Measurements from ENCODE around the gene RAC3. TPM values are rescaled to one million over a fixed set of nuclear protein-coding genes. Genes with fewer than 3 reads are reported as not detected.

Gene RAC3
- total RNA-seq: 1 to 10 TPM; 5.1 TPM

DNA sequence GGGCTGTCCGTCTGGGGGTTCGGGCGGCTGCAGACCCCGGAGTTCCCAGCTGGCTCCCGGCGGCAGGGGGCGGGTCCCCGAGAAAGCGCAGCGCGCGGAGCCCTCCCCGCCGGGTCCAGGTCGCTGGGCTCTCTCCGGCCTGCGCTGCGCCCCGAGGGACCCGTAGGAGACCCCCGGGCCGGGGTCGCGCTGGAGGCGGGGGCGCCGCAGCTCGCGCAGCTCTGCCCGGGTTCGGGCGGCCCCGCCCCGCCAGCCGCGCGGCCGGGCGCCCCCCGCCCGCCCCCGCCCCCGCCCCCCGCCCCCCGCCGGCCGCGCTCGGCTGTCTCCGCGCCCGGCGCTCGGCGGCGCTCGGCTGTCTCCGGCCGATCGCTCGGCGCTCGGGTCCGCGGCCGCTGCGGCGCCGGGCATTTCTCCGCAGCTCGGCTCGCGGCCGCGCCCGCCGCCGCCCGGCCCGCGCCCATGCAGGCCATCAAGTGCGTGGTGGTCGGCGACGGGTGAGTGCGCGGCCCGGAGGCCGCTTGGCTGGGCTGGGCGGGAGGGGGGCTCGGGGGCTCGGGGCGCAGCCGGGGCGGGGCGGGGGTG, at the start of gene RAC3:
Gene RAC3, plus strand, starts transcription at position 376 of the 582 bp plus-strand sequence. Its CDS starts 84 bp downstream, at position 460.
- ChIA-PET CTCF (interaction anchor here (0.8 to 1.3 kb wide), 2 partner anchors 68 to 175 kb away, joined by 4 to 5 read pairs; no protein-coding TSS in a partner anchor), POLR2A (interaction anchor here (1.0 to 1.5 kb wide), 2 partner anchors 21 to 121 kb away, joined by 3 read pairs; partner anchors contain the start of genes GPS1 and RFNG)

DNA sequence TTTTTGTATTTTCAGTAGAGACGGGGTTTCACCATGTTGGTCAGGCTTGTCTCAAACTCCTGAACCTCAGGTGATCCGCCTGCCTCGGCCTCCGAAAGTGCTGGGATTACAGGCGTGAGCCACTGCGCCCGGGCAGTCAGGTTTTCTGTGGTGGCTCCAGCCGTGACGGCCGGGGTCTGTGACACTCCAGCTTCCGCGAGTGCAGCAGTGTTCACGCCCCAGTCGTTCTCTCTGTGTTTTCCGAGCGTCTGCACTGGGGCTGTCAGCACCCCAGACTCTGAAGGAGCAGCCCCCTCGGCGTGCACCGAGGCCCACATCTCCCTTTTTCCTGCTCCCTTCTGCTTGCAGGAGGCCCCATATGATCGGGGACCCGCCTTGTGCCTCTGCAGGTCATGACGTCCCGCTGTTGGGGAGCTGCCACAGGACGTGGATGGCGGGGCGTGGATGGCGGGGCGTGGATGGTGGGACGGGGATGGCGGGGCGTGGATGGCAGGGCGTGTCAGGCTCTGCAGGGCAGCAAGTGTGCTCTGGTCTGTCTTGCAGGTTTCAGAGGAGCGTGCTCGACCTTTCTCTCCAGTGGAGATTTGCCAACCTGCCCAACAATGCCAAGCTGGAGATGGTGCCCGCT, 48.4 kb upstream of the RAC3 start:
- ChIA-PET POLR2A (no interaction called here), CTCF (interaction anchor here (1.4 kb wide), 1 partner anchor 24 kb away, joined by 5 read pairs; no protein-coding TSS in a partner anchor)

DNA sequence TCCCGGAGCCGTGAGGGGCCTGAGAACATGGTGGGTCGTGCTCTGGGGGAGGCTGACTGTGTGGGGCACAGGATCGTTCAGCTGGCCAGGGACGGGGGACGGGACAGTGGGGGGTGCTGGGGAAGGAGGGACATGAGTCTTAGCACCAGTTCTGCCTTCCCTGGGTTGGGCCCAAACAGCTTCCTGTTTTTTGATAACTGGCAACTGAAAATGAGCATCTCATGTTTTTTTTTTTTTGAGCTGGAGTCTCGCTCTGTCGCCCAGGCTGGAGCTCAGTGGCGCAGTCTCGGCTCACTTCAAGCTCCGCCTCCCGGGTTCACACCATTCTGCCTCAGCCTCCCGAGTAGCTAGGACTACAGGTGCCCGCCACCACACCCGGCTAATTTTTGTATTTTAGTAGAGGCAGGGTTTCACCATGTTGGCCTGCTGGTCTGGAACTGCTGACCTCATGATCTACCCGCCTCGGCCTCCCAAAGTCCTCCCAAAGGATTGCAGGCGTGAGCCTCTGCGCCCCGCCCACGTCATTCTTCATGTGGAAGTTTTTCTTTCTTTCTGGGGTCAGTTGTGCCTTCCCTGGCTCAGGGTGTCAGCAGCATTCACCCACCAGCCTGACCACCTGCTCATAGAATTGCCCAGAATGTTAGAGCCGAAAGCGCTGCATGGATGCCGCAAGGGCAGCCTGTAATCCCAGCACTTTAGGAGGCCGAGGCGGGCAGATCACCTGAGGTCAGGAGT, 47.7 kb upstream of the RAC3 start:
- CTCF ChIA-PET: interaction anchor here (1.4 kb wide), 1 partner anchor 24 kb away, joined by 5 read pairs; no protein-coding TSS in a partner anchor

DNA sequence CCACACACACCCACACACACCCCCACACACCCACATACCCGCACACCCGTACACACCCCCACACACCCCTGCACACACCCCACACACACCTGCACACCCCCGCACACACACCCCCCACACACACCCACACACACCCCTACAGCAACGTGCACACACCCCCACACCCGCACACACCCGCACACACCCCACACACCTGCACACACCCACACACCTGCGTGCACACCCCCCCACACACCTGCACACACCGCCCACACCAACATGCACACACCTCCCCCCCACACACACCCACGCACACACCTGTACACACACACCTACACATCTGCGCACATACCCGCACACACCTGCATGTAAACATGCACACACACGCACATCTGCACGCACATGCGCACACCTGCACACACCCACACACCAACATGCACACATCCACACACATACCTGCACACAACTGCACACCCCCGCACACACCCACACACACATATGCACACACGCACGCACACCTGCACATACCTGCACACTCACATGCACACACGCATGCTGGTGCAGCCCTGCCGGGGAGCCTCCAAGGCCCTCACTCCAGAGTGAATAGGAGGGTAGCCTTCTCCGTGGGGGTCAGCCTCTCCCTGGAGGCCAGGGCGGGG, 46.6 kb upstream of the RAC3 start:
- ChIA-PET POLR2A (no interaction called here), CTCF (interaction anchor here (0.6 to 1.6 kb wide), 3 partner anchors 25 to 35 kb away, joined by 4 to 7 read pairs (median 4); no protein-coding TSS in a partner anchor)

More for the DNA sequence above, 47.7 kb upstream of the RAC3 start:
- POLR2A ChIA-PET: interaction anchor here (0.6 kb wide), 1 partner anchor 308 kb away, joined by 3 read pairs; no protein-coding TSS in a partner anchor

DNA sequence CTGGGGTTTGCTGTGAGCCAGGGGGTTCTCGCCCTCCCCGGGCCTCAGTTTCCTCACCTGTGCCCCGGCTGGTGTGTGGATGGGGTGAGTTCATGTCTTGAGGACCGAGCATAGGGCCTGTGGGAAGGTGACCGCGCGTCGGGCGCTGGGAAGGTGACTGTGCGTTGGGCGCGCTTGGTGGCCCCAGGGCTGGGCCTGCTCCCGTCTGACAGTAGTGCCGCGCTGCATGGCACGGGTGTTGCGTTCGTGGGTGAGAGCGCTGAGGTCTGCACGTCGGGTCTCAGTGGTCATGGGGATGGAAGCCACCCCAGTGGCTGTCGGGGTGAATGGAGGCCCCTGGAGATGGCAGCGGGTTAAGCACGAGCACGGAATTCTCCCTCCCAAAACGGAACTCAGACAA, 44.9 kb upstream of the RAC3 start:
- ChIA-PET POLR2A (no interaction called here), CTCF (interaction anchor here (1.6 kb wide), 1 partner anchor 34 kb away, joined by 7 read pairs; no protein-coding TSS in a partner anchor)

DNA sequence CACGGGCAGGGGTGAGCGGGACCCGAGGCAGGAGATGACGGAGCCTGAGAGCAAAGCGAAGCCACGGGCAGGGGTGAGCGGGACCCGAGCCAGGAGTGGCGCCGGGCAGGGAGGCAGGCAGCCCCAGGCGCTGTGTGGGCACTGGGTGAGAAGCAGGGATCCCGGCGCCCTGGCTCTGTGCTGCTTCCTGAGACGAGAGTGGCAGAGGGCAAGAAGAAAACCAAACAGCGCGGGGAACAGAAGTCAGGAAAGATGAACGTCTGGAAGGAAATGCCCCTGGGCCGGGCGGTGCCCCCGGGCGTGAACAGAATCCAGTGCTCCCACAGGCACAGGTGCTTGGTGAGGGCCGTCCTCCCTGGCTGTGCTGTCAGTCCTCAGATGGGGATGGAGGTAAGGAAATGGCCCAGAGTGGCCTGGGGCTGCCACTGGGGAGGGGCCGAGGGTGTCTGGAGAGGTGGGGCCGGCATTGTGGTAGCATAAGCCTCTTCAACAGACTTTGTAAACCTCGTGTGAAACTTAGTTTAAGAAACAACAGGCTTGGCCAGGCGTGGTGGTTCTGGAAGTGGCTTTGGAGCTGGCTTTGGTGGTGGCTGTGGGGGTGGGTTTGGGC, 44.2 kb upstream of the RAC3 start:
- CTCF ChIA-PET: no interaction called here
- POLR2A ChIA-PET: no interaction called here

DNA sequence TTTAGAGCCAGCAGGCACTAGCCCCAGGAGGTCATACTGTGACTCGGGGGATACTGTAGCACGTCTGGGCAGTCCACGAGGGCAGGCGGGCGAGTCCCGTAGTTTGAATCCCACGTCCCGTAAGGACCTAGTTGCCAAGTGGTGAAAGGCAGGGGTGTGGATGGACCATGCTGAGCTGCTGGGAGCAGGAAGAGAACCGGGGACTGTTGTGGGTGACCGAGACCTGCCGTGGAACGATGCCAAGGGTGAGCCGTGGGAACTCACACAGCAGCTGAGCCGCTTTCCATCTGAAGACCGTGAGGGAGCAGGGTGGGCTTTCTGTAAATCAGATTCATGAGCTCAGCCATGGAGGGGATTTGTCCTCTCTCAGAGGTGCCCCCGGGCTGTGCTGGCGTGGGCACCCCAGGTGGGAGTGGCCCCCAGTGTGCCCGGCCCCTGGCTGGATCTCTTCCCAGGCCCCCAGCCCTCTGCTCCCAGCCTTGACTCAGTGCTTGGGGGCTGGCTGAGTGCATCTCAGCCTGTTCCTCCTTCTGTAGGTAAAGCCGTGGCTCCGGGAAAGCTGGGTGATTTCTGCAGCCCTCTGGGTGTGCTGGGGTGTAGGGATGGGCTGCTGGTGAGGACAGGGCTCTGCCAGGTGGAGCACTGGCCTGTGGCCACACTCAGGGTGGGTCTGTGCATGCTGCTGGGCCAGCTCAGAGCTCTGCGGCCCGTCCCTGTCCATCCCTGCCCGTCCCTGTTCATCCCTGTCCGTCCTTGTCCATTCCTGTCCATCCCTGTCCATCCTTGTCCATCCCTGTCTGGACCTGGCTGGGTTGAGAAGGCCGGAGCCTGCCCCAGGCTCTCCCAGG, 40.4 kb upstream of the RAC3 start:
- POLR2A ChIA-PET: interaction anchor here (0.5 kb wide), 1 partner anchor 16 kb away, joined by 3 read pairs; no protein-coding TSS in a partner anchor
- CTCF ChIA-PET: interaction anchor here (1.5 kb wide), 1 partner anchor 39 kb away, joined by 4 read pairs; no protein-coding TSS in a partner anchor

DNA sequence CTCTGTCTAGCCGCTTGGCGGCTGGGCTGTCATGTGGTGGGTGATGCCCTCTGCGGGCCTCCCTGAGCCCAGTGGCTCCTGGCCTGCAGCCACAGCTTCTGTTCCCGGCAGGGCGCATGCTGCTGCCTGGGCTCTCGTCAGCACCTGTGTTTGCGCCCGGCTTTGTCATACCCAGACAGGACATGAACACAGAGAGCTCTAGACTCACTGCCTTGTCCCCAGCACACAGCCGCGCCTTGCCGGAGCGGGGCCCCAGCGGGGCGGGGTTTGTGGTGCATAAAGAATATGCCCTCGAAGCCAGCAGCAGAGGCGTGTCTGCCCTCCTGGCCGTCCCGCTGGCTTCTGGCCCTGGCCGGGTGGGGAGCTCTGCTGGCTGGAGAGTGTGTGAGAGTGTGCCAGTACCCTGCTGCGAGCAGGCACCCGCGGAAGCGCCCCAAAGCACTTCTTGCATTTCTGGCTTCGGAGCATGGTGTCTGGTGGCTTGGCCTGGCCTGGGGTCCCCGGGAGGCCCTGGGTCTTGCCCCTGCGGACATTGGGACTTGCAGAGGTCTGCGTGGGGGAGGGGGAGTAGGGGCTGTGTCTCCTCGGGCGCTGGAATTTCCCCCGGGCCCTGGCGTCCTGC, 39.7 kb upstream of the RAC3 start:
- CTCF ChIA-PET: interaction anchor here (1.5 kb wide), 1 partner anchor 38 kb away, joined by 4 read pairs; no protein-coding TSS in a partner anchor

DNA sequence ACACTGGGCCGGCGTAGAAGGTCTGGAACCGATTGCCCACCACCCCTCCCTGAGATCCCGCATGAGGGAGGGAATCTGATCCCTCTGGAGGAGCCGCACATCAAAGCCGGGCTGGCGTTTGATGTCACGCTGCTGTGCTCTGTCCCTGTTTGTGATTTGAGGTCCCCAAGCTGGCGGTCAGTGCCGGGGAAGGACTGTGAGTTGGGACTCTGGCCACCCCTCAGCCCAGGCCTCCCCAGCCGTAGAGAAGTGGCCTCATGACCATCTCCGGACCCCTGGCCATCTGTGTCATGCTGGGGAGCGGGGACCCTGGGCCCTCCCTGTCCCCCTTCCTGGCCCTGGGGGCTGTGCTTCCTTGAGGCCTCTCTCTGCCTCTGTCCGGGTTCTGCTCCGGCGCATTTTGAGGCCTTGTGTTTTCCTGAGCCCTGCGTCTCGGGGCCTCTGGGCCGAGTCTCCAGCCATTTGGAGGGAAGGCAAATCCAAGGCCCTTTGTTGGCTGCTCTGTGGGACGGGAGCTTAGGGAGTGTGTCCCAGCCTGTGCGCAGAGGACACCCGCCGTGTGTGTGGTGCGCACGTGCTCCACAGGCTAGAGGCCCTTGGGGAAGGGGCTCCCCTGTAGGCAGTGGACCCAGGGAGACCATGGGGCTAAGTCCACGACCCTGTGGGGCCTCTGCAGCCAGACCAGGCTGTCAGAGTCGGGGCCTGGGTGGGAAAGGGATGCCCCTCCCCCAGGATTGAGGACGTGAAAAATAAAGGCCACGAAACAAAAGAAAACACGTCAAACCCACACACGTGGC, 39.0 kb upstream of the RAC3 start:
- ChIA-PET POLR2A (no interaction called here), CTCF (interaction anchor here (1.5 kb wide), 1 partner anchor 38 kb away, joined by 4 read pairs; no protein-coding TSS in a partner anchor)

More for the DNA sequence above, 39.7 kb upstream of the RAC3 start:
- POLR2A ChIA-PET: interaction anchor here (0.5 kb wide), 1 partner anchor 17 kb away, joined by 3 read pairs; no protein-coding TSS in a partner anchor

DNA sequence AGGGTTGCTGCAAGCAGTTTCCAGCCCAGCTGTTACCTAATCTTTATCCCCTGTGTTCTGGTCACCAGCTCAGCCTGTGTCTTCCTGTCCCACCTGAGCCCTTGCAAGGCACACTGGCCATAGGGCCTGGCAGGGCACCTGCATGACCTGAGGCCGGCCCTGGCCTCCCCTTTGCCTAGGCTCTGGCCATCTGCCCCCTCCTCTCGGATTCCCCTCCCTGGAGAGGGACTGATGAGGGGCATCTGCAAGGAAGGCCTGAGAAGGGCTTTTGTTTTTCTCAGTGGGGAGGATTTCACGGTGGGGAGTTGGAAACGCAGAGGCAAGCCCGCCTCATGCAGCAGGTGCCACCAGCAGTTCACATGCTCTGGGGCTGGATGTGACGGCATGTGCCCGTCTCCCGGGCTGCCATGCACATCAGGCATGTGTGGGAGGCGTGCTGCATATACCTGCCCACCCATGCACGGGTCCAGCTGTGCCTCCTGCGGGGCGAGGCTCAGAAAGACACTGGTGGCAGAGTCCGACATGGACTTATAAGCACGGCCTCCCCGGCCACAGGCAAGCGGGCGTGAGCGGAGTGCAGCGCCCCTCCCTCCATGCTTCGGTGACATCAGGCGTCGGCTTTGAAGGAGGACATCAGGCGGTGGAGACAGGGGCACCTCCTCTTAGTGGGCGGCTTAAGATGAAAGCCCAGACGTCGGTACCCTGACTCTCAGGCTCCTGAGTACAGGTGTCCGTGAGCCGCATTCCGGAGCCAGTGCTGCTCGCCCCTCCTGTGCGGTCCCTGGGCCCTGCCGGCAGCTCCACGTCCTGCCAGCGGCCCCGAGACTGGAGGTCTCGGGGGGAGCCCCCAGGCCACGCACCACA, 37.5 kb upstream of the RAC3 start:
- ChIA-PET CTCF (no interaction called here), POLR2A (no interaction called here)

DNA sequence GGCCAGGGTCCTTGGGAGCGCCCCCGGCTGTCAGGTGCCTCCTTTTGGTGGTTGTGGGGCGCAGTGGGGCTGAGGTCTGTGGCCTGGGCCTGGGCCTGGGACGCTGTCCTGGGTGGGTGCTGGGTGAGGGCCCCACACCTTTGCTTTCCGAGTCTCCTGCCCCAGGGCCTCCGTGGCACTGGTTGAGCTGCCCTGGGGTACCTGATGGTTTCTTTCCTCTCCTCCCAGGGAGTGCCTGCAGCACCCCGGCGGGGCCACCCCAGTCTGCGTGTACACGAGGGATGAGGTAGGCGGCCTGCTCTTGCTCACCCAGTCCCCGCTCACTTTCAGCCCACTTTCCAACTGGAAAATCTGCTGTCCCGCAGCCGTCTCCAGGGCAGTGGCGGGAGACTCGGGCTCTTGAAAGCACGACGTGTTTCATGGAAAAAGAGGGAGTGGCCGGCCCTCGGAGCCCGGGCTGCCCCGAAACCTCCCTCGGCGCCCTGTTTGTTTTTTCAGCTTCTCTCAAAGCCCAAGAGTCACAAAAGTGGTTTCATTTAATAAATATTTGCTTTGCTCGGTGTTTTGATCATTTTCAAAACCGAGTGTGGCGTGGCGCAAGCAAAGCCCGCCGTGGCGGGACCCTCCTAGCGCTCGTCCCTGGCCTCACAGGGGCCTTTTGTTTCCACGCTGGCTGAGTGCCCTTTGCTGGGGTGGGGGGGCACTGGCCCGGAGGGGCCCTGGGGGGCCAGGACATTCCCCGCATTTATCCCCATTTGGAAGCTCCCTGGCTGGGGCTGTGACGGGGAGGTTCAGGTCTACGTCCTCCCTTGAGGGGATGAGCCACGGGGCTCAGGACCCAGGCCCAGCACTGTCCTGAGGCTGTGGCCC, 36.6 kb upstream of the RAC3 start:
- ChIA-PET POLR2A (no interaction called here), CTCF (interaction anchor here (0.8 kb wide), 1 partner anchor 15 kb away, joined by 3 read pairs; no protein-coding TSS in a partner anchor)

DNA sequence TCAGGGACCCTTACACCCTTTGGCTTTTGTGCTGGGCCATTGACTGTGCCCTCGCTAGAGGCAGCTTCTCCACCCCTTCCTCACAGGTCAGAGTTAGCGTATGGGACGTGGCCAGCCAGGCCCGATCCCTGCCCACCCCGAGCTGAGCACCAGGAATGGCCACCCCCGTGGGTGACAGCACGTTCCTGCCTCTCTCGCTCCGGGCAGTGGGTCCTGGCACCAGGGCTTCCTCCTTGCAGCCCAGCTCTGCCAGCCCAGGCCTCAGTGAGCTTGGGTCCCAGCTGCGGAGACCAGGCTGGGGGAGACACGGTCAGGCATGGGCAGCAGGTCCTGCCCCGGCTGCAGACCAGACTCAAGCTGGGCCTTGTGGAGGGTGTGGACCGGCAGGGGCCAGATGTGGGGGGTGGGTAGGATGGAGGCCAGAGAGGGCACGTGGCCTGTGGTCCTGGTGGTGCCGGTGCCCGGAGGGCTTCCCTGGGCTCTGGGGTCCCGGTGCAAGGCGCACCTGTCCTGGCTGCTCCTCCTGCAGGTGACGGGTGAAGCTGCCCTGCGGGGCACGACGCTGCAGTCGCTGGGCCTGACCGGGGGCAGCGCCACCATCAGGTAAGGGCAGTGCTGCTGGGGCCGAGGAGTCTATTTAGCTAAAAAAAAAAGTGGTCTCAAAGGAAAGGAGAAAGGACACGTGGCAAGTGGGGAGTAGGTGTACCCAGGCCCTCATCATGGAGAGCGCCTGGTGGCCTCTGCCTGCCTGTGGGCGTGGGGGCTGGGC, 35.8 kb upstream of the RAC3 start:
- CTCF ChIA-PET: interaction anchor here (0.8 kb wide), 1 partner anchor 14 kb away, joined by 3 read pairs; no protein-coding TSS in a partner anchor
- POLR2A ChIA-PET: no interaction called here

DNA sequence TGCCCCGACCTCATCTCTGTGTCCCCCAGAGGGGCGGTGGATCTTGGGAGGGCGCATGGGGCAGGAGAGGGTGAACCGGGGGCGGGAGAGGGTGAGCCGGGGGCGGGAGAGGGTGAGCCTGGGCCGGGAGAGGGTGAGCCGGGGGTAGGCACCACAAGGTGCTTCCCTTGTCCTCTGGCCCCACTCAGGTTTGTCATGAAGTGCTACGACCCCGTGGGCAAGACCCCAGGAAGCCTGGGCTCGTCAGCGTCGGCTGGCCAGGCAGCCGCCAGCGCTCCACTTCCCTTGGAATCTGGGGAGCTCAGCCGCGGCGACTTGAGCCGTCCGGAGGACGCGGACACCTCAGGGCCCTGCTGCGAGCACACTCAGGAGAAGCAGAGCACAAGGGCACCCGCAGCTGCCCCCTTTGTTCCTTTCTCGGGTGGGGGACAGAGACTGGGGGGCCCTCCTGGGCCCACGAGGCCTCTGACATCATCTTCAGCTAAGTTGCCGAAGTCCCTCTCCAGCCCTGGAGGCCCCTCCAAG, 35.2 kb upstream of the RAC3 start:
- POLR2A ChIA-PET: no interaction called here
- CTCF ChIA-PET: interaction anchor here (0.7 kb wide), 1 partner anchor 25 kb away, joined by 3 read pairs; no protein-coding TSS in a partner anchor

Measured in activated CD8-positive, alpha-beta memory T cell treated with anti-CD3 and anti-CD28 coated beads for 36 hours (primary cell).